Amniotic epithelial cell (primary cell): ENCODE data around the gene ELMOD2.

Experiments
- DNase-seq: peaks from one replicate; pipeline ENCODE4 v3.0.0-alpha.2; 2010; ENCODE audit warnings: low read depth

Gene ELMOD2

GRCh38 chr4:140581078-140581477 lies 57.1 kb downstream of the ELMOD2 start:
- DNase-seq: no peak

GRCh38 chr4:140584439-140584838 lies 60.5 kb downstream of the ELMOD2 start:
- no peak for DNase-seq

- peak; percentile 17 for DNase-seq
Measured at GRCh38 chr4:140595065-140595464, 71.1 kb downstream of the ELMOD2 start.

GRCh38 chr4:140600408-140600807 lies 76.4 kb downstream of the ELMOD2 start:
- no peak for DNase-seq

- DNase-seq: no peak
Measured at GRCh38 chr4:140602714-140603113, 78.7 kb downstream of the ELMOD2 start.

- DNase-seq: no peak
Measured at GRCh38 chr4:140603286-140603685, 79.3 kb downstream of the ELMOD2 start.
